NCI-H748 treated with DMSO at 0.1 percent for 48 hours (cell line): ENCODE measurements around the gene NF2.

Experiments used
- DNase-seq: peaks from one replicate; lab custom pipeline; 2025; lab: John Stamatoyannopoulos, UW

Gene NF2

DNA sequence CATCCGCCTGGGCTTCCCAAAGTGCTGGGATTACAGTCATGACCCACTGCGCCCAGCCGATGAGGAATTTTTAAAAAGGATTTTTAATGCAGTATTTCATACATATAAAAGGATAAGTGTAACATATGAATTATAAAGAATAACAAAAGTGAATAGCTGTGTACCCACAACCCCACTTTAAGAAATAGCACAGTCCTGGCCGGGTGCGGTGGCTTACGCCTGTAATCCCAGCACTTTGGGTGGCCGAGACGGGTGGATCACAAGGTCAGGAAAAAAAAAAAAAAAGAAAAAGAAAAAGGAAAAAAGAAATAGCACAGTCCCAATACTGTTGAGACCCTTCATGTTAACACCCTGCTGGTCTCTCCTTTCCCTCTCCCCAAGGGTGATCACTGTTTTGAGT, 62.1 kb downstream of the NF2 start:
- no peak for DNase-seq

DNA sequence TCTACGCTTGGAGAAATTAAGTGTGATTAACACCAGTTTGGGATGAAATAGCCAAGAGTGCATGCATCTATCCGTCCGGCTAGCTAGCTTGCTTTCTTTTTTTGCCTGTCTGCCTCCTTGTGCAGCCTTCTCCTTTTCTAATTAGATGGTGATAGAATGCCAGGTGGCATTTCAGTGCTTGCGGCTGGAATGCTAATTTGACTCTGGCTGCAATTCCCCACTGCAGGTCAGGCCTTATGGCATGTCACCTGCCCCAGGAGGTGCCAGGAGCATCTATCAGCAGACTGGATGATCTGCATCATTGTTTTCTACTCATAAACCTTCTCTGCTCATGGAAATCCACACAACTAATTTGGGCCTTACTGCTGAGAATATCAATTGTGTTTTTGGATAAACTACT, 65.2 kb downstream of the NF2 start:
- DNase-seq = no peak

GRCh38 chr22:29670626-29671025, 67.2 kb downstream of the NF2 start:
- no peak for DNase-seq

DNA sequence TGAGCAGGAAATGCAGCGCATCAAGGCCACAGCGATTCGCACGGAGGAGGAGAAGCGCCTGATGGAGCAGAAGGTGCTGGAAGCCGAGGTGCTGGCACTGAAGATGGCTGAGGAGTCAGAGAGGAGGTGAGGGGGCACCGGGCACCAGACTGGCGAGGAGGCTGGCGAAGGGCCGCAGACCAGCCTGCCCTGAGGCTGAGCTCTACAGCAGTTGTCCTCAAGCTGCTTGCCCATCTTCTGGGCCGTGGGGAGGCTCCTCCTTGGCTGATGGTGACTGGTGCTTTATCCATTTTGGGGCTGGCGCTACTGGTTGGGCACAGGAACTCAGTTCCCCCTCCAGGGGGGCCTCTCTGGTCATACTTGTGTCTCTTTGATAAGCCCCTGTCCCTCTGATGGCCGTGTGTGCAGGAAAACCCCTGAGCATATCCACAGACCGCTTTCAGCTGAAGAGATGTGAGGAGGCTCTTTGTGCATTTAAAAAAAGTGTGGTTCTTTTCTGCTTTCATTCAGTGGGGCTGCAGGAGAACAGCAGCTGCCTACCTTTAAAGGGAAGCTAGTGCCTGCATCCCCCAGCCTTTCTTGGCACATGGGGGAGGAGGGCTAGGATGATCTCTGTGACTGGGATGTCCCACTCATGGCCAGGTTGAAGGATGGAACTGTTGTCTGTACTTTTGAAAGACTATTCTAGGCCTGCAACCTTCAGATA, 70.1 kb downstream of the NF2 start:
- DNase-seq = no peak

DNA sequence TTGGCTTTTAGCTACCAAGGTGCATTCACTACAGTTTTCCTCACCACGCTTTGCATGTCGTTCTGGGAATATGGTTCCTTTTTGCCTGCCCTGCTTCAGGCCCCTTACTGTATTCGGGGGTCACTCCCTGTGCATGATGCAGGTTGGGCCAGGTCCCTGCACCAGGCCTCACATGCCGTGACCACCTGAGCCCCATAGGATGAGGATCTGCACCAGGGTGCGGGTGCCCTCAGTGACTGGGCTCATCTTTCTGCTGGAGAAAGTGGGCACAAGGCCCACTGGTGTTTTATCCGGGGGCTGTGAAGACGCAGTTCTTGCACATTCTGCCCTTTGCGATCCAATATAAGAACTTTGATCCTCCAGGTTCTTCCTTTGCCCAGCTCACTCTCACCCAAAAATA, 70.7 kb downstream of the NF2 start:
- DNase-seq = no peak

GRCh38 chr22:29679316-29679715, 75.9 kb downstream of the NF2 start:
- DNase-seq = no peak

GRCh38 chr22:29683536-29683935, 80.1 kb downstream of the NF2 start:
- DNase-seq = no peak

DNA sequence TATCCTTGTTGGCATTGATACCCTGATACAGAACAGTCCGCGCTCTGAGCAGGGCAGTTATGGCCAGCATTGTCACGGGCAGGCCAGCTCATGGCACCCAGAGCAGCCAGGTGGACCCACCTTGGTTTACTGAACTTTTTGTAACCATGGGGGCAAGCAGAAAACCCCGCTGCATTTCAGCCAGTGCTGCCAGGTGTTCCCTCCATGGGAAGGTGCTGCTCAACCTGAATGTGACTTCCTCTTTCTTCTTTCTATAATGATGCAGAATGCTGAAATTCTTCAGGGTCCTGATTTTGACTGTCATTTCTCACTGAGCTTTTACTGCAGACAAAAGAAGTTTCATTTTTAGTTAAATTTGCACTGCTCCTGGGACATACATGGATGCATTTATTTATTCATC, 80.8 kb downstream of the NF2 start:
- no peak for DNase-seq

DNA sequence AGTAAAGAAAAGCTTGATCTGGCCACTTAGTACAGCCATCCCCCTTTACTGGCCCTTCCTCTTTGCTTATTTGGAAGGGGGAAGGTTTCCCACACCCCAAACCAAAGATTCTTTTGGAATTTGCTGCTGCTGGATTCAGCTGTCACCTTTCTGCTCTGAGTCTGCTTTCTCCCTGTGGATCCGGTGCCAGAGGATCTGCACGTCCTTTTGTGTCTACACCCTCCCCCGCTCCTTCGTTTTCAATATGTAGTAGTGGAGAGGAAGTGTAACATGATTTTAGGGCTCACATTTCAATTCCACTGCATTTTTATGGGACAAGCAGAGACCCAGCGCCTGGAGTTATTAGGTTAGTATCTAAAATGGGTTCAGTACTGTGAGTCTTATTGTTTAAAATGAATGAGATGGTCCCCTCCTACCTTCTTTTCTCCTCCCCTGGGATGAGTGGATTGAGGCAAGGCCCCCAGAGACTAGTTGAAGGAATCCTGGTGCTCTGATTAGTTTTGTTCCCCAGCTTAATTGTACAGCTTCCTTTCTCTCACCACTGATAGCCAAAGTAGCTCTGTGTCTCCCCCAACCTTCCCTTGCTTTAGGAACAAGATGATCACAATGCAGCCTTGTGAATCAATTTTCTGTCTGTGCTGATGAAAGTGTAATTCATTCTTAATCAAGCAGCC, 85.9 kb downstream of the NF2 start:
- no peak for DNase-seq

DNA sequence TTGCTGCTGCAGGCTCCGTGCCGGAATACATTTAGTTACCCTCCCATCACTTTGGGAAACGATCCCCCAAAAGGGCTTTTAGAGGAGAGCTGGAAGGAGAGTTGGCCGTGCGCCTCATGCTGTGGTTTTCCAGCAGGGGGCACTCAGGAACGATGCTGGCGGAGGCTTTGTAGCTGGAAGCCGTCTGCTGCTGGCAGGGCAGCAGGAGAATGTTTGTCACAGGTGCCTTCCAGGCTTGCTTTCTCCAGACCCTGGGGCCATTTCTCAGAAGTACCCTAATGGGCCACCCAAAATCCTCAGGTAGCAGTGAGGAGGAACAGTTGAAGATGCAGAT, 86.4 kb downstream of the NF2 start:
- peak; percentile 3 for DNase-seq

DNA sequence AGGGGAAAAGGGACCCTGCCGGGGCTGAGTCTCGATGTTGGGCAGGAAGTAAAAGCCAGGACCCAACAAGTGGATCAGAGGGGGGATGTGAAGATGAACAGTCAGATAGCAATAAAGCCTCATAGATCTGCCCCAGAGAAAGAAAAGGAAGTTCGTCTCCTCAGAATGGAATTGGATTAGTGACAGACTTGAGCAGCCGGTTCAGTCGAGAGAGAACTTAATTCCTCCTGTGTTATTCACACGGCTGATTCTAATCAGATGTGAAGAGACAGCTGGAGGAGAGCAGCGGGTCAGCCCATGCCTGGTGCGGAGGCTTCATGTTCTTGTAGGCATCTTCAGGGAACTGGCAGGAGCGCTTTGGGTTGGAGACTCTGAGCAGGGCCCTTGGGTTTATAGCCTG, 87.0 kb downstream of the NF2 start:
- DNase-seq = no peak

GRCh38 chr22:29691636-29692326, 88.3 kb downstream of the NF2 start:
- peak; percentile 40 for DNase-seq

DNA sequence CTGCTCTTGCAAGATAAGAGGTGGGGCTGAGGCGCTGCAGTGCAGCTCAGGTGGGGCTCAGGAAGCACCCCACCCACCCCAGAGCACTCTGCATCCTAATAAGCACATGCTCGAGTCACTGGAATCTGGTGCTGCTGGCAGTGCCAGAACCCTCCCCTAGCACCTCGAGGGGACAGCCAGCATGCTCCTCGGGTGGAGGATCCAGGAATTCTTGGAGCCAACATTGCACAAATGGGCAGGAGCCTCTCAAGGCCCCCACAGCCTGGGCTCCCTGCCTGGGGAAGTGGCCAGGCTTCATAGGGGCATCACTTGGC, 88.9 kb downstream of the NF2 start:
- DNase-seq = no peak

- DNase-seq = no peak
Measured at GRCh38 chr22:29693161-29693560, 89.7 kb downstream of the NF2 start.

DNA sequence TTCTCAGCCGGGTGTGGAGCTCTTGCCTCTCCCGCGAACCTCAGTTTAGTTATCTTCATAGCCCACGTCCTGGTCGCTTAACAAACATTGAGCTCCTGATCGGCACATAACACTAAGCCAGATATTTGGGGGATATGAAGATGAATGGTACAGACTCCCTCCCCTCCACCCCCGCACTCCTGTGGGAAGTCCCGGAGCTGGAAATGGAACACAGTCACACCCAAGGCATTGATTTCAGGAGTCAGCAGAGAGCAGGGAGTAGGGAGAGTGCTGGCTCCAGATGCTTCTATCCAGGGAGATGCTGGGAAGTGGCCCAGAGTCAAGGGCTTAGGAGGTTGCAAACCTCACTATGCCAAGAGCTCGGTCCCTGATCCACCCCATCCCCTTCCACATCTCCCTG, 90.2 kb downstream of the NF2 start:
- no peak for DNase-seq

DNA sequence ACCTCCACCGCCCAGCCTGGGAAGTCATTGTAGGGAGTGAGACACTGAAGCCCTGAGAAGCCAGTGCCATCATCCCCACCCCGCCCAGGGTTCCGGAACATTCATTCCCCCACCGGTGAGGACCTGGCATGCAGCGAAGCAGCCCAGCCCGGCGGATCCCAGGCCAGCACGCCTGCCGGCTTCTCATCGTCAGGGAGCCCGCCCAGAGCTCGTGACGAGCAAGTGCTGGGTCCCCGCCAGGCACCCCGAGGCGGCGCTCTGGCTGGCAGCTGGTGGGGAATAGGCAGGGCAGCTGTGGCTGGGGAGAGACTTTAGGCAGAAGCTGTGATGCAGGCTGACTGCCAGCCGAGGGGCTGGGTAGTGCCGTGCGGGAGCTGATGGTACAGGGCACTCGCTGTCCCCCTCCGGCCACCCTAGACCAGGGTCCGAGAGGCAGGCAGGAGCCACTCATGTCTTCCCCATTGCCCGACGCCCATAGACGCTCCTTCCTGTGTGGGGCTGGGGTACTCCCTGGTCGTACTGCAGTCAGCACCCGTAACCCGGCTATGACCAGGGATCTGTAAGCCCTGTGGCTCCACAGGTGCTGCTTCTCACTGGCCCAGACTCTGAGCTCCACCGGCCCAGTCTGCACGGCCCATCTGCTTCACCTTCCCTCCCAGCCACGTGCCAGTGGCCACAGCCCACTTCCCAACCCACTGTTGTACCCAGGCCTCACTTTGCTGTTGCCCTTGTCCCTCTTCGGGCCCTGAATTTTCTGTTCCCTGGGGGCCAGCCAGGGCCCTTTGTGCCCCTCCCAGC, 91.9 kb downstream of the NF2 start:
- DNase-seq = no peak

DNA sequence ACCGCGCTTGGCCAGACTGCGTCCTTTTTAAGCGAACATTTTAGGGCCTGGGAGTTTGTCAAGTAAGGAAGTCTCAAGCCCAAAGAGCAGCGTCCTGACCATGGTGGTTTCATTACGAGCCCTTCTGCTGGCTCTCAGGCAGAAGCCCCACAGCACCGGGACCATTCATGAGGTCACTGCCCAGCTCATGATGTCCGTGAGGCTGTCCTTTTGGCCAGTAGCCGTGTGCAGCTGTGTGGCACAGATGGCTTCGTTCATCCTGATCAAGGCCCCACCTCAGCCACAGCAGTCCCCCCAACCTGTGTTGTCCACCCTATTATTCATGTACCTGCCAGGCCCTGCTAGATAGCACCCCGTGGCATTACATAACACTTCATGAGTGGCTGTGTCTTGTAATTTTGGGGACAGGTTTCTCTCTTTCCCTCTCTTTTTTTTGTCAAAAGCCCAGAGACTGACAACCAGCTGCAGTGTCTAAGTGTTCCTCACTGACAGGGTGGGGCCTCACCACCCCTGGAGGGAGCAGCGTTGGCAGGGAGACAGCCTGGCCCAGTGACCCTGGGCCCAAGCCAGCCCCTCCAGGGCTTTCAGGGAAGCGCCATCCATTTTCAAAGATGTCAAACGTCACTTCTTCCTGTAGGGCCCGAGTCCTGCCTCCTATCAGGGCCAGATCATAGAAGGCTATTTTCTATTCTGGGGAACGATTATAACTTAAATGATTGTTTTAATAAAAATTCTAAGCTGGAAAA, 94.6 kb downstream of the NF2 start:
- no peak for DNase-seq

GRCh38 chr22:29700206-29700899, 96.9 kb downstream of the NF2 start:
- DNase-seq = no peak

- no peak for DNase-seq
Measured at GRCh38 chr22:29700900-29701154, 97.4 kb downstream of the NF2 start.

- DNase-seq = peak; percentile 30
Measured at GRCh38 chr22:29701155-29701999, 97.9 kb downstream of the NF2 start.
